ENCODE data around the gene PAQR5. TPM values are rescaled to one million over a fixed set of nuclear protein-coding genes. Genes with fewer than 3 reads are reported as not detected.
"Not testable (repeated sequence)": the region's sequence is repeated elsewhere in the genome, so short reads cannot be mapped to it uniquely, and the experiment has no call there.

PAQR5 gene
- total RNA-seq, 2 experiments from 2014 or later: not detected

- H3K36me3 Mint-ChIP-seq (ENCODE audit: low read depth): no peaks in the 10 kb centered on the region
- H3K27me3 Mint-ChIP-seq: no peaks in the 10 kb centered on the region
- DNase-seq: no peak
- CTCF ChIA-PET: no interaction called here
- H3K4me1 Mint-ChIP-seq: no peaks in the 10 kb centered on the region
- POLR2A ChIA-PET: no interaction called here
- no peak overlapping the region for H3K27ac Mint-ChIP-seq
- no peaks in the 10 kb centered on the region for H3K9me3 Mint-ChIP-seq
- H3K4me3 Mint-ChIP-seq: no peak overlapping the region
These were observed 10.7 kb upstream of the PAQR5 start for GRCh38 chr15:69288011-69288410.

GRCh38 chr15:69288531-69289341 is 10.0 kb upstream of the PAQR5 start:
- Mint-ChIP-seq H3K27ac (no peak overlapping the region), H3K4me1 (no peaks in the 10 kb centered on the region), H3K36me3 (ENCODE audit: low read depth) (no peaks in the 10 kb centered on the region), H3K4me3 (no peak overlapping the region), H3K9me3 (no peaks in the 10 kb centered on the region), H3K27me3 (no peaks in the 10 kb centered on the region)
- ChIA-PET CTCF (no interaction called here), POLR2A (no interaction called here)
- no peak for DNase-seq

DNA sequence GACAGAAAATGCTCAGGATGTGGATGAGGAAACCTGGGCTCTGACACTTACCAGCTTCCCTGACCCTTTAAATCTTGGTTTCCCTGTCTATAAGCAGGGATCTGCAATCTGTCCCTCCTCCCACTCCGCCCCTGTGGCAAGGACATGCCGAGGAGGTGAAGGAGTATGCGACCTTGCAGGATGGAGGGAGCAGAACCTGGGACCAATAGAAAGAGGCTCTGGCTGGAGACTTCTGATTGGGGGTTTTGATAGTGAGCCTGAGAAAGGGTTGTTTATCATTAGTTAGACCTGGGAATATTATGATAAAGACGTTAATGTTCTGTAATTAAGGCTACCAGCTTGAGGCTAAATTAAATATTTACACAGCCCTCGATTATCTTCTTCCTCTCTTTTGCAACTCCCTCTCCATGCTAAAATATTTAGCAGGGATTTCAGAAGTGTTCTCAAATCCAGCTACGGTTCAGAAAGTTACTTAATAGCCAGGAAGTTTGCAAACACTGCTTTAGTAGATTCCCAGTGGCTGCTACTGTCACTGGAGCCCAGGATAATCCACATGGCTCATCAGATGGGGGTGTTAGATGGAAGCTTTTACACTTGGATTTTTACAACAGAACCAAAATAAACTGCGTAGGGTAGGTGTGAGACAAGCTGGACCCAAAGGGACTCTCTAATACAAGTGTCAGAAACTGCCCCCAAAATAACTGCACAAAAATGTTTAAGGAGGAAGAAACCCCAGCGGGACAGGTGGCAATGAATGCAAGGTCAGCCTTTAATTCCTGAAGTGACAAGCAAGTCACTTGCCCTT is 9.2 kb upstream of the PAQR5 start:
- no peaks in the 10 kb centered on the region for H3K36me3 Mint-ChIP-seq (ENCODE audit: low read depth)
- no peak overlapping the region for H3K4me3 Mint-ChIP-seq
- ChIA-PET POLR2A (no interaction called here), CTCF (interaction anchor here (1.4 kb wide), 1 partner anchor 31 kb away, joined by 4 read pairs; no protein-coding TSS in a partner anchor)
- no peaks in the 10 kb centered on the region for H3K4me1 Mint-ChIP-seq
- no peaks in the 10 kb centered on the region for H3K27me3 Mint-ChIP-seq
- H3K9me3 Mint-ChIP-seq: no peaks in the 10 kb centered on the region
- DNase-seq: no peak
- no peak overlapping the region for H3K27ac Mint-ChIP-seq

GRCh38 chr15:69290346-69291164 is 8.2 kb upstream of the PAQR5 start:
- POLR2A ChIA-PET: no interaction called here
- H3K4me3 Mint-ChIP-seq: no peak overlapping the region
- CTCF ChIA-PET: interaction anchor here (0.6 to 1.4 kb wide), 2 partner anchors 30 to 305 kb away, joined by 4 read pairs; no protein-coding TSS in a partner anchor
- no peak overlapping the region for H3K27ac Mint-ChIP-seq
- no peaks in the 10 kb centered on the region for H3K36me3 Mint-ChIP-seq (ENCODE audit: low read depth)
- no peaks in the 10 kb centered on the region for H3K4me1 Mint-ChIP-seq
- no peak for DNase-seq
- H3K9me3 Mint-ChIP-seq: no peaks in the 10 kb centered on the region
- H3K27me3 Mint-ChIP-seq: peaks cover 1% of the 10 kb centered on the region

- DNase-seq; H3K4me1 Mint-ChIP-seq; H3K27me3 Mint-ChIP-seq; H3K27ac Mint-ChIP-seq; POLR2A ChIA-PET; H3K4me3 Mint-ChIP-seq; H3K36me3 Mint-ChIP-seq (ENCODE audit: low read depth); CTCF ChIA-PET; H3K9me3 Mint-ChIP-seq: not testable (repeated sequence)
These were observed 7.1 kb upstream of the PAQR5 start for GRCh38 chr15:69291651-69292050.

- H3K9me3 Mint-ChIP-seq: no peaks in the 10 kb centered on the region
- no peaks in the 10 kb centered on the region for H3K4me1 Mint-ChIP-seq
- H3K36me3 Mint-ChIP-seq (ENCODE audit: low read depth): no peaks in the 10 kb centered on the region
- H3K27me3 Mint-ChIP-seq: peaks cover 14% of the 10 kb centered on the region
- H3K4me3 Mint-ChIP-seq: no peak overlapping the region
- ChIA-PET CTCF (no interaction called here), POLR2A (no interaction called here)
- H3K27ac Mint-ChIP-seq: no peak overlapping the region
- DNase-seq: no peak
These were observed 5.8 kb upstream of the PAQR5 start for GRCh38 chr15:69292826-69293420.

GRCh38 chr15:69293741-69294615 is 4.7 kb upstream of the PAQR5 start:
- Mint-ChIP-seq H3K27me3 (peaks cover 20% of the 10 kb centered on the region), H3K4me1 (no peaks in the 10 kb centered on the region), H3K4me3 (no peak overlapping the region), H3K9me3 (no peaks in the 10 kb centered on the region), H3K27ac (no peak overlapping the region), H3K36me3 (ENCODE audit: low read depth) (no peaks in the 10 kb centered on the region)
- DNase-seq: no peak
- CTCF ChIA-PET: no interaction called here
- POLR2A ChIA-PET: no interaction called here

- POLR2A ChIA-PET: no interaction called here
- Mint-ChIP-seq H3K9me3 (no peaks in the 10 kb centered on the region), H3K4me1 (no peaks in the 10 kb centered on the region), H3K27ac (no peak overlapping the region), H3K27me3 (peaks cover 42% of the 10 kb centered on the region), H3K4me3 (no peak overlapping the region), H3K36me3 (ENCODE audit: low read depth) (no peaks in the 10 kb centered on the region)
- CTCF ChIA-PET: no interaction called here
- DNase-seq: no peak
These were observed 2.1 kb upstream of the PAQR5 start for GRCh38 chr15:69296606-69297005.

DNA sequence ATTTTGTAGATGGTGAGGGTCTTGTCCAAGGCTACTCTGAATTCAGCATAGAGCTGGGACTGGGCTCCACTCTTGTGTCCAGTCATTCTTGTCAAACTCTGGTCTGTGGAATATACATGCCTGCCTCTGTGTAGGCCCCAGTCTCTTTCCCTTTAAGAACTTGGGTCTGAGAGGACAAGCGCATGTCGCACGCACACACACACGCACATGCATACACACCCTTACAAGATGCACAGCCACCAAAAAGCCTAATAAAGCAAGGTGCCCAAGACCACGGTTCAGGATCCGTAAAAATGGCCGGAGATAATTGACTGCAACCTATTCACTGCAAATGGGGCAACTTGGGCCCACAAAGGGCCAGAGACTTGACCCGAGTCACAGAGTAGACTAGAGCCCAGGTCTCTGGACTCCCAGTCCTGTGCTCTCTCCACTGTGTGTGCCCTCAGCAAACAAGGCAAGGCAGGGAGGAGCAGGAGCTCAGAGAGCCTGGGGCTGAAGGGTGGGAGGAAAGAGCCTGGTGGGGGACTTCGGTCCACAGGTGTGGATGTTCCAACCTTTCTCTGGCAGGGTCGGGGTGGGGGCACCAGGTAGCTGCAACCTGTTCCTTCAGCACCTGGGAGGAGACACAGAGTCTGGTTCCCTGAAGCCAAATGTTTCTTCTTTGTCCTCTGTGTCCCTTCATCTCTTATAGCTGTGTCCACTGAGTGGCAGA is 914 bp upstream of the PAQR5 start:
- POLR2A ChIA-PET: no interaction called here
- Mint-ChIP-seq H3K27ac (no peak overlapping the region), H3K36me3 (ENCODE audit: low read depth) (no peaks in the 10 kb centered on the region)

DNA sequence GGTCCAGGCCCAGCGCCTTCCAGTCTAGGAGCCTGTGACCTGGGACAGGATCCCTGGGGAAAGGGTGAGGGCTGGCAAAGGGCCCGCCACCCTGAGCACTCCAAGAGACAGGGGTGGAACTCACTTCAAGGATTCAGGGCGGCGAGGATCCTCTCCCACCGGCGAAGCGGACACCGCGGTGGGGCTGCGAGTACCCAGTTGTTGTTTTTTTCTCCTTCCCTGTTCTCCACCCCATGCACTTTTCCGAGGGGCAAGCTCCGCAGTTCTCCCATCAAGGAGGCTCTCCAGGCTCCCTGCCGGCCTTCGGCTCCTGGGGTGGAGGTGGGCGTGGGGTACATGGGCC is 387 bp upstream of the PAQR5 start:
- no peaks in the 10 kb centered on the region for H3K4me1 Mint-ChIP-seq
- H3K36me3 Mint-ChIP-seq (ENCODE audit: low read depth): no peaks in the 10 kb centered on the region
- ChIA-PET POLR2A (no interaction called here), CTCF (no interaction called here)
- DNase-seq: no peak
- peaks cover 43% of the 10 kb centered on the region for H3K27me3 Mint-ChIP-seq
- no peaks in the 10 kb centered on the region for H3K9me3 Mint-ChIP-seq
- peak overlapping the region; percentile 45 for H3K4me3 Mint-ChIP-seq
- H3K27ac Mint-ChIP-seq: no peak overlapping the region

More for the DNA sequence above, 914 bp upstream of the PAQR5 start:
- Mint-ChIP-seq H3K9me3 (no peaks in the 10 kb centered on the region), H3K4me1 (no peaks in the 10 kb centered on the region), H3K27me3 (peaks cover 43% of the 10 kb centered on the region), H3K4me3 (no peak overlapping the region)
- CTCF ChIA-PET: no interaction called here
- DNase-seq: no peak

DNA sequence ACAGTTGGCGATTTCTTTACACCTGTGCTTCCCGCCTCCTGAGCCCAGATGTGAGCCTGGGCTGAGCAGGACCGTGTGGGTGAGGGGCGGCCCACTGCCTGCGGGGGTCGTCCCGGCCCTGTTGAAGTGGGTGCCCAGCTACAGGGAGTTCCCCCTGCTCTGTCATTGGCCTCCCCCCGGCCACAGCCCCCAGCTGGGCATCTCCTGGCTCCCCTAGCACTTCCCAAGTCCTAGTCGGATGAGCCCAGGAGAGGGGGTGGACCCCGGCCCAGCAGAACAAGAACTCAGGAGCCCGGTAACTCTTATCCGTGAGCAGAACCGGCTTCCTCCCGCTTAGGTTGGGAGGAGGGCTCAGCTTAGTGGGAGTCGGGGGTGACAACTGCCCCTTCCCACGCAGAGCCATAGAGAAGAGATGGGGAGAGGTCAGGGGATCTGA is 757 bp downstream of the PAQR5 start:
- DNase-seq: no peak
- H3K4me1 Mint-ChIP-seq: no peaks in the 10 kb centered on the region
- ChIA-PET POLR2A (no interaction called here), CTCF (no interaction called here)
- no peaks in the 10 kb centered on the region for H3K36me3 Mint-ChIP-seq (ENCODE audit: low read depth)
- H3K4me3 Mint-ChIP-seq: peak overlapping the region; percentile 16
- H3K9me3 Mint-ChIP-seq: no peaks in the 10 kb centered on the region
- no peak overlapping the region for H3K27ac Mint-ChIP-seq
- peaks cover 43% of the 10 kb centered on the region for H3K27me3 Mint-ChIP-seq
